Urinary bladder (tissue), 4 donors: Measurements from ENCODE around the gene PDE4D. TPM values are rescaled to one million over a fixed set of nuclear protein-coding genes. Genes with fewer than 3 reads are reported as not detected.
A peak's percentile ranks its signal among the peaks of the same experiment; 100 is the strongest.

ENCODE experiments used
- DNase-seq: peaks from one replicate; pipeline ENCODE4 v3.0.0-alpha.2; 2015; ENCODE audit errors: extremely low spot score
- H3K27ac ChIP-seq: one replicate; pipeline ENCODE4 v1.5.1; 2013; ENCODE audit warnings: low read depth, mild to moderate bottlenecking, moderate library complexity
- H3K36me3 ChIP-seq: one replicate; pipeline ENCODE4 v1.6.1; 2013; ENCODE audit warnings: mild to moderate bottlenecking, moderate library complexity; ENCODE audit not compliant: insufficient read depth
- H3K4me1 ChIP-seq: one replicate; pipeline ENCODE4 v1.6.1; 2013; ENCODE audit warnings: mild to moderate bottlenecking, moderate library complexity; ENCODE audit not compliant: insufficient read depth
- H3K4me3 ChIP-seq: one replicate; pipeline ENCODE4 v1.5.1; 2013; ENCODE audit warnings: low read depth, low read length
- WGBS: extraction: QIAGEN DNeasy Blood & Tissue Kit; methylation state at CpG from one replicate; pipeline ENCODE4 v1.1.7; 2013; 5-methylcytosine and 5-hydroxymethylcytosine counted together
- polyA plus RNA-seq: library from polyadenylated mRNA; stranded (reverse); fragments of 200-250 nt; gene quantifications from one replicate; pipeline ENCODE4 v1.2.3, GENCODE V29; 2013
- total RNA-seq: library from RNA; depleted of rRNA; stranded (reverse); fragments of >200 nt; gene quantifications from one replicate; pipeline ENCODE4 v1.2.3, GENCODE V29; 2014
- donor health status: healthy with polysubstance abuse.
- donor health status: healthy.

The PDE4D gene
- total and polyA plus RNA-seq, 2 donors, result 27.3 to 253 TPM

GRCh38 chr5:59161221-59162105, 732.1 kb downstream of the PDE4D start:
- Histone ChIP-seq H3K4me3 (no peak overlapping the region), H3K36me3 (no peaks in the 10 kb centered on the region), H3K4me1 (no peaks in the 10 kb centered on the region), H3K27ac (no peak overlapping the region)
- DNase-seq, result no peak
- WGBS, result 94% methylated on average over 9 of the region's 9 CpGs

DNA sequence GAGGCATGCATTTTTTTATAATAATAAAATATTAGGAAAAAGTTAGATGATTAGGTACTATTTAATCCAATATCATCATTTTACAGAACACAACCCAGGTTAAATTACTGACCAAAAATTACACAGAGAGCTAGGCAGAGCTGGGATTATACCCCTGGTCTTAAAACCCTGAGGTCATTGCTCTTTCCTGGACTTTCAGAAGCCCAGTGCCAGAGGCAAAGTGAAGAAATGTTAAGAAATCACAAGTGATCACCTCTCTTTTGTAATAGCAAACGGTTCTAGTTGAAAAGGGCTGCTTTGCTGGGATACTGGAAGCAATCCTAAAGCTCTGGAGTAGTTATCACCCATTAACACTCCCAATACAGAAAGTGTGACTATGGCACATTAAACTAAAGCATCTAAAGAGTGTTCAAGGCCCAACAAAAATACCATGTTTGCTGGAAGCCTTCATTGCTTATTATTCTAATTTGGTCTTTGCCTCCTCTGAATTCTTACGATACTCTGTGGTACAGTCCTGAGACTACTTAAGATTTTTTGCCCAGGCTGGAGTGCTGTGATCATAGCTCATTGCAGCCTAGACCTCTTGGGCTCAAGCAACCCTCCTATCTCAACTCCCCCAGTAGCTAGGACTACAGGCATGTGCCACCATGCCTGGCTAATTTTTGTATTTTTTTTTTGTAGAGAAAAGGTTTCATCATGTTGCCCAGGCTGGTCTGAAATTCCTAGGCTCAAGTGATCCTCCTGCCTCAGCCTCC, 734.7 kb downstream of the PDE4D start:
- 55% methylated on average over 2 of the region's 2 CpGs for WGBS
- H3K4me3 ChIP-seq, result no peak overlapping the region
- no peak for DNase-seq
- H3K36me3 ChIP-seq, result no peaks in the 10 kb centered on the region
- no peaks in the 10 kb centered on the region for H3K4me1 ChIP-seq
- H3K27ac ChIP-seq, result no peak overlapping the region

DNA sequence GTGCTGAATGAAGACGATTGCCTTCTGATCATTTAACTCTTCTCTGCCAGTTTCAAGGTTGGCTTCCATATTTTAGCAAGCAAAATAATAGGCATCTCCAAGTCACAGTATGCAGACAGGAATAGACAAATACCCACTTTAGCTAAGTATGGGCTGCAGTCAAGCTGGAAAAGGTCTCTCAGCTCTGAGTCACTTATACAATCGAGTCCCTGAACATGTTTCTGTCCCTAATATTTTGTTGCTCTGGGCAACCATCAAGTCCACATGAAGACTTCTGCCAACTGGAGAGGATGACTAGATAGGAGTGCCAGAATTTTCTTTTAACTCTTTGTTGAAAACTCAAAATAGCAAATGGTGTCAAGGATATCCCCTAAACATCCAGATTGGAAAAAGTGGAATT, 735.4 kb downstream of the PDE4D start:
- no peak overlapping the region for H3K4me3 ChIP-seq
- H3K4me1 ChIP-seq, result no peaks in the 10 kb centered on the region
- no peak for DNase-seq
- 22% methylated on average over 2 of the region's 2 CpGs for WGBS
- H3K27ac ChIP-seq, result no peak overlapping the region
- no peaks in the 10 kb centered on the region for H3K36me3 ChIP-seq

GRCh38 chr5:59157068-59157467, 736.5 kb downstream of the PDE4D start:
- Histone ChIP-seq H3K4me1 (no peaks in the 10 kb centered on the region), H3K27ac (no peak overlapping the region), H3K36me3 (no peaks in the 10 kb centered on the region), H3K4me3 (no peak overlapping the region)
- no peak for DNase-seq
- WGBS, result 66% methylated on average over 4 of the region's 4 CpGs

- no peak for DNase-seq
- no peak overlapping the region for H3K4me3 ChIP-seq
- H3K4me1 ChIP-seq, result no peaks in the 10 kb centered on the region
- H3K36me3 ChIP-seq, result no peaks in the 10 kb centered on the region
- 89% methylated on average over 2 of the region's 2 CpGs for WGBS
- H3K27ac ChIP-seq, result no peak overlapping the region
Observed at GRCh38 chr5:59152701-59153245, 740.8 kb downstream of the PDE4D start.

GRCh38 chr5:59151162-59151889, 742.2 kb downstream of the PDE4D start:
- 70% methylated on average over 3 of the region's 3 CpGs for WGBS
- Histone ChIP-seq H3K4me1 (no peaks in the 10 kb centered on the region), H3K4me3 (no peak overlapping the region), H3K36me3 (no peaks in the 10 kb centered on the region), H3K27ac (no peak overlapping the region)
- no peak for DNase-seq

- no peak for DNase-seq
- Histone ChIP-seq H3K36me3 (no peaks in the 10 kb centered on the region), H3K4me1 (no peaks in the 10 kb centered on the region), H3K27ac (no peak overlapping the region), H3K4me3 (no peak overlapping the region)
- WGBS, result 98% methylated on average over 1 of the region's 1 CpG
Observed at GRCh38 chr5:59149827-59150226, 743.7 kb downstream of the PDE4D start.

DNA sequence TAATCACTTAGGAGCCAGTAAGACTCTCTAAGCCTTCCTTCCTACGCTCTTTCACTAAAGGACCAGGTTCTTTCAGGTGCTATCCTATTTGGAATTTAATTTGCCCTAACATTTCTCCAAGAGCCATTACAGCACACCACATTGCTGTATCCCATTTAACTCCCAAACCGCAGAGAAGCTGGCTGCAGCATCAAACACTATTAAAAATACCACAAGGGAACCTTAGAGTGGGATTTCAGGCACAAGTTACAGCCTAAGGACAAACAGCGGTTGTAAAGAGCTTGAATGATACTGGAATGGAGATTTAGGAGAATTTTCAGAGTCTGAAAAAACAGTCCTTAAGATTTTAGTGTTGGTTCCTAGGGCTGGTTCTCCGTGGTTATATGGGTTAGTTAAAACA, 744.3 kb downstream of the PDE4D start:
- no peak for DNase-seq
- H3K36me3 ChIP-seq, result no peaks in the 10 kb centered on the region
- no peak overlapping the region for H3K4me3 ChIP-seq
- WGBS, result 85% methylated on average over 4 of the region's 4 CpGs
- H3K4me1 ChIP-seq, result no peaks in the 10 kb centered on the region
- H3K27ac ChIP-seq, result peak overlapping the region; percentile 5

DNA sequence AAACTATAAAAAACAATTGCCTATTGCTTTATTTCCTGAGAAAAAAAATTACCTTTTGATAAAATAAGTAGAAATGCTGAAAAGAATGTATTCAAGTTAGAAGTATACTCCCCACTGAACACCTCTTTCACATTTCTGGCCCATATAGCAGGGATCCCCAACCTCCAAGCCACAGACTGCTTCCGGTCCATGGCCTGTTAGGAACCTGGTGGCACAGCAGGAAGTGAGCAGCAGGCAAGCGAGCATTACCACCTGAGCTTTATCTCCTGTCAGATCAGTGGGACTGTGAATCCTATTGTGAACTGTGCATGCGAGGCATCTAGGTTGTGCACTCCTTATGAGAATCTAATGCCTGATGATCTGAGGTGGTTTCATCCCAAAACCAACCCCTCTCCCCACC, 746.8 kb downstream of the PDE4D start:
- 95% methylated on average over 3 of the region's 3 CpGs for WGBS
- no peak overlapping the region for H3K4me3 ChIP-seq
- no peak for DNase-seq
- H3K36me3 ChIP-seq, result no peaks in the 10 kb centered on the region
- H3K27ac ChIP-seq, result no peak overlapping the region
- H3K4me1 ChIP-seq, result no peaks in the 10 kb centered on the region

- no peak overlapping the region for H3K4me3 ChIP-seq
- H3K36me3 ChIP-seq, result peaks cover 2% of the 10 kb centered on the region
- 61% methylated on average over 3 of the region's 3 CpGs for WGBS
- no peak overlapping the region for H3K27ac ChIP-seq
- no peaks in the 10 kb centered on the region for H3K4me1 ChIP-seq
- no peak for DNase-seq
Observed at GRCh38 chr5:59143926-59144333, 749.6 kb downstream of the PDE4D start.

GRCh38 chr5:59142927-59143326, 750.6 kb downstream of the PDE4D start:
- Histone ChIP-seq H3K36me3 (peaks cover 2% of the 10 kb centered on the region), H3K4me1 (no peaks in the 10 kb centered on the region), H3K27ac (no peak overlapping the region), H3K4me3 (no peak overlapping the region)
- no peak for DNase-seq

DNA sequence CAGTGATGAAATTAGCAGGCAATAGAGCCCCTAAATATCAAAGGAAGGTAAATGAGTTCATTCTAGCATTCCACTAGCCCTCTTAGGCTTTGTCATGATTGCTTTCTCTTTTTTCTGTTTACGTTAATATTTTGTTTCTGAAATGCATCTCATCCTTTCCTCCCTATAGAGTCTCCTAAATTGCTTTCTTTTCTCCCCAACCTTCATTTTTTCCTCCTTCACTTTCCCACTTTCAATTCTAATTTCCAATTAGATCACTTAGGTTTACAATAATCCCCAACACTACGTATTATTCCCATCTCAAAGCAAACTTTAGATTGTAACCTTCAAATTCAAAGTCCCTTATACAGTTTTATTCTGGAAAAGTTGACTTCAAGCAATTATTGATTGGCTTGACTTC, 751.4 kb downstream of the PDE4D start:
- Histone ChIP-seq H3K36me3 (peaks cover 2% of the 10 kb centered on the region), H3K4me3 (no peak overlapping the region), H3K4me1 (no peaks in the 10 kb centered on the region), H3K27ac (no peak overlapping the region)
- DNase-seq, result no peak
- 96% methylated on average over 2 of the region's 2 CpGs for WGBS

GRCh38 chr5:59140133-59140532, 753.4 kb downstream of the PDE4D start:
- Histone ChIP-seq H3K4me1 (no peaks in the 10 kb centered on the region), H3K4me3 (no peak overlapping the region), H3K36me3 (peaks cover 2% of the 10 kb centered on the region), H3K27ac (no peak overlapping the region)
- 95% methylated on average over 2 of the region's 2 CpGs for whole genome bisulfite sequencing
- no peak for DNase-seq
